Measurements from ENCODE around the gene KDM4D.

GRCh38 chr11:94924612-94925011 lies 48.9 kb upstream of the KDM4D start:
- TF ChIP-seq, protein P1, sequence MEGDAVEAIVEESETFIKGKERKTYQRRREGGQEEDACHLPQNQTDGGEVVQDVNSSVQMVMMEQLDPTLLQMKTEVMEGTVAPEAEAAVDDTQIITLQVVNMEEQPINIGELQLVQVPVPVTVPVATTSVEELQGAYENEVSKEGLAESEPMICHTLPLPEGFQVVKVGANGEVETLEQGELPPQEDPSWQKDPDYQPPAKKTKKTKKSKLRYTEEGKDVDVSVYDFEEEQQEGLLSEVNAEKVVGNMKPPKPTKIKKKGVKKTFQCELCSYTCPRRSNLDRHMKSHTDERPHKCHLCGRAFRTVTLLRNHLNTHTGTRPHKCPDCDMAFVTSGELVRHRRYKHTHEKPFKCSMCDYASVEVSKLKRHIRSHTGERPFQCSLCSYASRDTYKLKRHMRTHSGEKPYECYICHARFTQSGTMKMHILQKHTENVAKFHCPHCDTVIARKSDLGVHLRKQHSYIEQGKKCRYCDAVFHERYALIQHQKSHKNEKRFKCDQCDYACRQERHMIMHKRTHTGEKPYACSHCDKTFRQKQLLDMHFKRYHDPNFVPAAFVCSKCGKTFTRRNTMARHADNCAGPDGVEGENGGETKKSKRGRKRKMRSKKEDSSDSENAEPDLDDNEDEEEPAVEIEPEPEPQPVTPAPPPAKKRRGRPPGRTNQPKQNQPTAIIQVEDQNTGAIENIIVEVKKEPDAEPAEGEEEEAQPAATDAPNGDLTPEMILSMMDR (conservative IDR thresholded peaks at IDR 0.05; ENCODE audit: low read depth, low read length), result no peak
- no peak for TF ChIP-seq EZH2 (IDR thresholded peaks at IDR 0.05; ENCODE audit: low read length, unreplicated experiment)
- no peak for TF ChIP-seq EZH2phosphoT487 (IDR thresholded peaks at IDR 0.05; ENCODE audit: borderline replicate concordance, low read length)

Measured in PC-3 (cell line).